Skeletal muscle tissue (tissue), 4 donors: ENCODE measurements around the gene PTHLH. TPM values are rescaled to one million over a fixed set of nuclear protein-coding genes. Genes with fewer than 3 reads are reported as not detected.

Experiments used
- H3K27ac ChIP-seq: one replicate; pipeline ENCODE4 v1.7.0; 2013; ENCODE audit warnings: mild to moderate bottlenecking, low read depth, low read length, inconsistent platforms
- H3K27me3 ChIP-seq, 3 donors: one replicate each; pipeline ENCODE4 v1.7.0; 2013; ENCODE audit warnings: low read length in 3 of 3; ENCODE audit not compliant: control insufficient read depth in 3 of 3, insufficient read depth in 3 of 3
- H3K36me3 ChIP-seq, 3 donors: one replicate each; pipeline ENCODE4 v1.7.0; 2013; ENCODE audit warnings: low read length in 3 of 3; ENCODE audit not compliant: control insufficient read depth in 3 of 3, insufficient read depth in 3 of 3
- H3K4me1 ChIP-seq, 3 donors: one replicate each; pipeline ENCODE4 v1.7.0; 2013; ENCODE audit warnings: low read length in 3 of 3, mild to moderate bottlenecking in 3 of 3; ENCODE audit not compliant: control insufficient read depth in 3 of 3, insufficient read depth in 3 of 3
- H3K4me3 ChIP-seq, 3 donors: one replicate each; pipeline ENCODE4 v1.7.0; 2013; ENCODE audit warnings: low read length in 3 of 3
- H3K9ac ChIP-seq, 3 donors: one replicate each; pipeline ENCODE4 v1.7.0; 2013; ENCODE audit warnings: low read length in 3 of 3, mild to moderate bottlenecking in 3 of 3, moderate library complexity in 2 of 3, low read depth in 1 of 3
- H3K9me3 ChIP-seq, 3 donors: one replicate each; pipeline ENCODE4 v1.7.0; 2013; ENCODE audit warnings: low read length in 3 of 3; ENCODE audit not compliant: control insufficient read depth in 3 of 3
- total RNA-seq: library from RNA; depleted of rRNA; stranded (reverse); fragments of >200 nt; gene quantifications from one replicate; pipeline ENCODE4 v1.2.3, GENCODE V29; 2014
- donor health status: Osteomylitis.

The PTHLH gene
- total RNA-seq, 1 donor from 2014 or later, result 0.52 TPM

DNA sequence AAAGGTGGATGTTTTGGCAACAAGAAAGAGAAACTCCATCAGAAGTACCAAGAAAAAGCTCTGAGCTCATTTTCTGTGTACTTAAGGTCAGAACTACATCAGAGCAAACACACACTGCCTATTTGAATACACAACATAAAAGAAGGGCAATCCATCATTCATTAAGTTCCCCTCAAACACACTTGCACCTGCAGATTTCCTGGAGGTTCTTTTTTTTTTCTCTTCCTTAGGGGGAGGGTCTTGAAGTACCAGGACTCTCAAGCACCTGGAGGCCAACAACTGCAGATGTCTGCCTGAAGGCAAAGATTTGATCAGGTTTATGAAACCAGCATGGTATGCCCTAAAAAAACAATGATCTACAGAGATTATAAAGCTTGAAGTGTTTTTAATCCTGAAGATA lies 26.1 kb upstream of the PTHLH start:
- H3K4me1 ChIP-seq, result no peaks in the 10 kb centered on the region
- no peaks in the 10 kb centered on the region for H3K36me3 ChIP-seq
- no peak overlapping the region for H3K27ac ChIP-seq
- no peak overlapping the region for H3K4me3 ChIP-seq
- H3K9me3 ChIP-seq, result no peaks in the 10 kb centered on the region
- no peak overlapping the region for H3K9ac ChIP-seq
- no peaks in the 10 kb centered on the region for H3K27me3 ChIP-seq

DNA sequence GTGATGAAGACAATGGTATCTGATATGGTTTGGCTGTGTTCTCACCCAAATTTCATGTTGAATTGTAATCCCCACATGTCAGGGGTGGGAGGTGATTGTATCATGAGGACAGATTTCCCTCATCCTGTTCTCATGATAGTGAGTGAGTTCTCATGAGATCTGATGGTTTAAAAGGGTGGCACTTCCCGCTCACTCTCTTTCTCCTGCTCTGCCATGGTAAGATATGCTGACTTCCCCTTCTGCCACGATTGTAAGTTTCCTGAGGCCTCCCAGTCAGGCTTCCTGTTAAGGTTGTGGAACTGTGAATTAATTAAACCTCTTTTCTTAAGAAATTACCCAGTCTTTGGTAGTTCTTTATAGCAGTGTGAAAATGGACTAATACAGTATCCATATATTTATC lies 25.6 kb upstream of the PTHLH start:
- Histone ChIP-seq H3K4me3 (no peak overlapping the region), H3K9me3 (no peaks in the 10 kb centered on the region), H3K36me3 (no peaks in the 10 kb centered on the region), H3K27me3 (no peaks in the 10 kb centered on the region), H3K4me1 (no peaks in the 10 kb centered on the region), H3K27ac (no peak overlapping the region), H3K9ac (no peak overlapping the region)

- no peak overlapping the region for H3K27ac ChIP-seq
- no peaks in the 10 kb centered on the region for H3K9me3 ChIP-seq
- H3K9ac ChIP-seq, result no peak overlapping the region
- H3K27me3 ChIP-seq, result no peaks in the 10 kb centered on the region
- no peaks in the 10 kb centered on the region for H3K4me1 ChIP-seq
- no peaks in the 10 kb centered on the region for H3K36me3 ChIP-seq
- H3K4me3 ChIP-seq, result no peak overlapping the region
Observed at GRCh38 chr12:27996761-27997160, 24.2 kb upstream of the PTHLH start.

DNA sequence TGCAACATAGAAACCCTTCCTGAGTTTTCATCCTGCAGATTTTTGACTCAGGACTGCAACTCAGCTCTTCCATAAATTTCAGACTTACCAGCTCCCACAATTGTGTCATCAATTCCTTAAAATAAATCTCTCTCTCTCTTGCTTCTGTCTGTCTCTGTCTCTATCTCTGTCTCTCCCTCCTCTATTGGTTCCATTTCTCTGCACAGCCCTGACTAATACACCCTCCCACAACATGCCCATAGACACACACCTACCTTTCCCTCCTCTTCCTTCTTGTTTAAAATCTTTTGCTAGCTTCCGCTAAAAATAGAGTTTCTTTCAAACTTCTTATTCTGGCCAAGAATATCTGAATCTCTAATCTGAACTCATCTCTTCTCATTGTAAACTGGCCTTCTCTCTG lies 22.9 kb upstream of the PTHLH start:
- Histone ChIP-seq H3K27ac (no peak overlapping the region), H3K4me3 (no peak overlapping the region), H3K9ac (no peak overlapping the region), H3K4me1 (no peaks in the 10 kb centered on the region), H3K27me3 (no peaks in the 10 kb centered on the region), H3K36me3 (no peaks in the 10 kb centered on the region), H3K9me3 (peaks cover 0 to 2% (median 0%) of the 10 kb centered on the region in 3 donors)

GRCh38 chr12:27988594-27989233 lies 16.2 kb upstream of the PTHLH start:
- H3K36me3 ChIP-seq, result no peaks in the 10 kb centered on the region
- peaks cover 0 to 2% (median 0%) of the 10 kb centered on the region in 3 donors for H3K9me3 ChIP-seq
- H3K27me3 ChIP-seq, result no peaks in the 10 kb centered on the region
- no peaks in the 10 kb centered on the region for H3K4me1 ChIP-seq
- H3K27ac ChIP-seq, result no peak overlapping the region
- H3K4me3 ChIP-seq, result no peak overlapping the region
- H3K9ac ChIP-seq, result no peak overlapping the region

DNA sequence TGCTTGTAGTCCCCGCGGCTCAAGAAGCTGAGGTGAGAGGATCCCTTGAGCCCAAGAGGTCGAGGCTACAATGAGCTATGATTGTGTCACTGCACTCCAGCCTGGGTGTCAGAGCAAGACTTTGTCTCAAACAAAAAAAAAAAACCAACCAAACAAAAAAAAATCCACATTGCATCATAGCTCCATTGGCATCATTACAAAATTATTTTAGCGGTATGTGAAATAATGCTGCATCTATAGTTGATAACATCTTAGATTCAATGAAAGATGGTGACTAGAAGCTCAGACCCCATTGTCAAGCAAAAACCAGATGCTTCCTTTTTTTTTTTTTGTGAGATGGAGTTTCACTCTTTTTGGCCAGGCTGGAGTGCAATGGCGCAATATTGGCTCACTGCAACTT lies 14.8 kb upstream of the PTHLH start:
- Histone ChIP-seq H3K27me3 (no peaks in the 10 kb centered on the region), H3K9me3 (peaks cover 0 to 2% (median 0%) of the 10 kb centered on the region in 3 donors), H3K4me3 (no peak overlapping the region), H3K27ac (no peak overlapping the region), H3K9ac (no peak overlapping the region), H3K4me1 (no peaks in the 10 kb centered on the region), H3K36me3 (no peaks in the 10 kb centered on the region)

GRCh38 chr12:27984275-27984674 lies 11.7 kb upstream of the PTHLH start:
- Histone ChIP-seq H3K4me3 (no peak overlapping the region), H3K4me1 (no peaks in the 10 kb centered on the region), H3K36me3 (no peaks in the 10 kb centered on the region), H3K27me3 (no peaks in the 10 kb centered on the region), H3K27ac (no peak overlapping the region), H3K9me3 (no peaks in the 10 kb centered on the region), H3K9ac (no peak overlapping the region)

DNA sequence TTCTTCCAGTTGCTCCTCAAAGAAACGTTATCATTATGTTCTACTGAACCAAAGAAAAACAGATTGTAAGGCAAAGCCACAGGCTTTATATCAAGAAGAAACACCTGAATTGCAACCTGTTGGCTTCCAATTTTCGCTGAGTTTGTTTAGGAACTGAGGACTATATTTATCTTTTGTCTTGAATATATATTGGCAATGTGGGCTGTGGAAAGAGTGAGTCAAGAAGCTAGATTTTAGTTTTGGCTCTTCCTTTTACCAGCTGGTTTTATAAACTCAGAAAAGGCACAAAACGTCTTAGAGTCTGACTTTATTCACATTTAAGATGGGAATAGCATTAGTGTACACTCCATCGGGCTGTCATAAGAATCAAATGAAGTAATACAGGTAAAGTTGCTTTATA lies 10.4 kb upstream of the PTHLH start:
- Histone ChIP-seq H3K4me3 (no peak overlapping the region), H3K9ac (no peak overlapping the region), H3K27ac (no peak overlapping the region), H3K9me3 (no peaks in the 10 kb centered on the region), H3K36me3 (no peaks in the 10 kb centered on the region), H3K27me3 (no peaks in the 10 kb centered on the region), H3K4me1 (no peaks in the 10 kb centered on the region)

GRCh38 chr12:27982385-27982784 lies 9.9 kb upstream of the PTHLH start:
- Histone ChIP-seq H3K27ac (no peak overlapping the region), H3K9ac (no peak overlapping the region)

DNA sequence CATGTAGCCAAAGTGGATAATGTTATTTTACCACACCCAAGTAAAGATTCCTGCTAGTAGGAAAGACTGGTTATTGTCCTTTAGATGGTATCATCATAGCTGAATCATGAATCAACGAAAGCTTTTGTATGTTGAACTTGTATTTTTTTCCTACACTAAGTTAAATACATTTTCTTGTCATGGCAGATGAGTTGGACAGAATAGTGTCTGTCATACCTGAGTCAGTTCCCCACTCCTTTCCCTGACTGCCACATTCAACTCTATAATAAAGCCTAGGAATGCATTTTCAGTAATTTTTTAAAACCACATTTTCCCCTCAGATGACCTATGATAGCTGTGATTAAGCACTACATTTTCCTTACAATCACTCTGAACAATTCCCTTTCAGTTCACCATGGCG lies 9.3 kb upstream of the PTHLH start:
- Histone ChIP-seq H3K27me3 (no peaks in the 10 kb centered on the region), H3K9me3 (no peaks in the 10 kb centered on the region), H3K9ac (no peak overlapping the region), H3K4me1 (no peaks in the 10 kb centered on the region), H3K4me3 (no peak overlapping the region), H3K27ac (no peak overlapping the region), H3K36me3 (no peaks in the 10 kb centered on the region)

More at GRCh38 chr12:27982385-27982784, 9.9 kb upstream of the PTHLH start:
- Histone ChIP-seq H3K27me3 (no peaks in the 10 kb centered on the region), H3K4me3 (no peak overlapping the region), H3K4me1 (no peaks in the 10 kb centered on the region), H3K36me3 (no peaks in the 10 kb centered on the region), H3K9me3 (no peaks in the 10 kb centered on the region)
